WERI-Rb-1 (cell line): Measurements from ENCODE around the gene NPTXR.

Experiments
- DNase-seq: peaks from one replicate; pipeline ENCODE4 v3.0.0-alpha.2; 2020
- H3K27ac ChIP-seq: fragments of 250-450 bp; sonication (Bioruptor Pico); 2 replicates; pipeline ENCODE4 v1.5.1; 2020; ENCODE audit warnings: mild to moderate bottlenecking, moderate library complexity
- H3K27me3 ChIP-seq: fragments of 250-450 bp; sonication (Bioruptor Pico); 2 replicates; pipeline ENCODE4 v1.5.1; 2021; ENCODE audit warnings: mild to moderate bottlenecking, low read depth, moderate library complexity; ENCODE audit not compliant: insufficient read depth, severe bottlenecking
- H3K36me3 ChIP-seq: fragments of 250-450 bp; sonication (Bioruptor Pico); 2 replicates; pipeline ENCODE4 v1.5.1; 2020; ENCODE audit warnings: mild to moderate bottlenecking, moderate library complexity
- H3K4me3 ChIP-seq: 2 replicates; pipeline ENCODE4 v1.5.1; 2011; ENCODE audit warnings: low read depth, mild to moderate bottlenecking, control low read depth, low read length
- H3K9me3 ChIP-seq: fragments of 250-450 bp; sonication (Bioruptor Pico); 2 replicates; pipeline ENCODE4 v1.5.1; 2021; ENCODE audit warnings: mild to moderate bottlenecking, moderate library complexity; ENCODE audit not compliant: severe bottlenecking
- TF ChIP-seq, protein P1 (sequence below): IDR thresholded peaks from 2 replicates; pipeline ENCODE4 v1.5.1; 2011; ENCODE audit warnings: low read depth, mild to moderate bottlenecking, control low read depth, inconsistent platforms, low read length

Gene NPTXR

DNA sequence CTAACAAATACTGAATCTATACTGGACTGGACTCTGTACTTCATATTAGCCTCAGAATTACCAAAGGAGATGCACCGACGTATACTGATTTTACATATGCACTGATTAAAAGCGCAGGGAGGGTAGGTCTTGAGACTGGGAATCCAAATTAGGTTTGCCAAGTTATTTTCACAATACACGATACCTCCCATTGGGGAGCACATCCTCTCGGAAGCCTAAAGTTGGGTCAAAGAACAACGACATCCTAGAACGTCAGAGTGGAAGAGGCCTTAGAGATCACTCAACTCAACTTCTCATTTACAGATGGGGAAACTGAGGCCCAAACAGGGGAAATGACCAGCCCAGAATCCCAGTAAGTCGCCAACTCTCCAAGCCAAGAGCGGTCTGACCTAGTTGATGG is 50.5 kb downstream of the NPTXR start:
- no peaks in the 10 kb centered on the region for H3K36me3 ChIP-seq
- no peak overlapping the region; the same call in 1 of the 2 replicates for H3K27ac ChIP-seq
- H3K9me3 ChIP-seq: no peaks in the 10 kb centered on the region
- TF ChIP-seq, protein P1, sequence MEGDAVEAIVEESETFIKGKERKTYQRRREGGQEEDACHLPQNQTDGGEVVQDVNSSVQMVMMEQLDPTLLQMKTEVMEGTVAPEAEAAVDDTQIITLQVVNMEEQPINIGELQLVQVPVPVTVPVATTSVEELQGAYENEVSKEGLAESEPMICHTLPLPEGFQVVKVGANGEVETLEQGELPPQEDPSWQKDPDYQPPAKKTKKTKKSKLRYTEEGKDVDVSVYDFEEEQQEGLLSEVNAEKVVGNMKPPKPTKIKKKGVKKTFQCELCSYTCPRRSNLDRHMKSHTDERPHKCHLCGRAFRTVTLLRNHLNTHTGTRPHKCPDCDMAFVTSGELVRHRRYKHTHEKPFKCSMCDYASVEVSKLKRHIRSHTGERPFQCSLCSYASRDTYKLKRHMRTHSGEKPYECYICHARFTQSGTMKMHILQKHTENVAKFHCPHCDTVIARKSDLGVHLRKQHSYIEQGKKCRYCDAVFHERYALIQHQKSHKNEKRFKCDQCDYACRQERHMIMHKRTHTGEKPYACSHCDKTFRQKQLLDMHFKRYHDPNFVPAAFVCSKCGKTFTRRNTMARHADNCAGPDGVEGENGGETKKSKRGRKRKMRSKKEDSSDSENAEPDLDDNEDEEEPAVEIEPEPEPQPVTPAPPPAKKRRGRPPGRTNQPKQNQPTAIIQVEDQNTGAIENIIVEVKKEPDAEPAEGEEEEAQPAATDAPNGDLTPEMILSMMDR: no peak
- no peaks in the 10 kb centered on the region for H3K27me3 ChIP-seq
- DNase-seq: no peak
- peak overlapping the region; percentile 56 for H3K4me3 ChIP-seq

DNA sequence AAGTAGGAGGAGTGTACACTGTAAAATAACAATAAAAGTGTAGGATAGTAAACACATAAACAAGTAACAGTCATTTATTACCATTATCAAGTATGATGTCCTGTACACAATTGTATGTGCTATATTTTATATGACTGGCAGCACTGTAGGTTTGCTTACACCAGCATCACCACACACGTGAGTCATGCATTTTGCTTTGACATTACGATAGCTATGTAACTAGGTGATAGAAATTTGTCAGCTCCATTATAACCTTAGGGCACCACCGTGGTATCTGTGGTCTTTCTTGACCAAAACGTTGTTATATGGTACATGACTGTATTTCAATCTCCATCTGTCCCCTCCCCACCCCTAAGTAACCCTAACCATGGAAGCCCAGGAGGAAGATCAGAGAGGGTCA is 51.0 kb downstream of the NPTXR start:
- DNase-seq: no peak
- H3K4me3 ChIP-seq: no peak overlapping the region
- H3K27ac ChIP-seq: no peak overlapping the region
- H3K36me3 ChIP-seq: no peaks in the 10 kb centered on the region
- H3K9me3 ChIP-seq: no peaks in the 10 kb centered on the region
- no peaks in the 10 kb centered on the region for H3K27me3 ChIP-seq
- TF ChIP-seq, protein P1: no peak

DNA sequence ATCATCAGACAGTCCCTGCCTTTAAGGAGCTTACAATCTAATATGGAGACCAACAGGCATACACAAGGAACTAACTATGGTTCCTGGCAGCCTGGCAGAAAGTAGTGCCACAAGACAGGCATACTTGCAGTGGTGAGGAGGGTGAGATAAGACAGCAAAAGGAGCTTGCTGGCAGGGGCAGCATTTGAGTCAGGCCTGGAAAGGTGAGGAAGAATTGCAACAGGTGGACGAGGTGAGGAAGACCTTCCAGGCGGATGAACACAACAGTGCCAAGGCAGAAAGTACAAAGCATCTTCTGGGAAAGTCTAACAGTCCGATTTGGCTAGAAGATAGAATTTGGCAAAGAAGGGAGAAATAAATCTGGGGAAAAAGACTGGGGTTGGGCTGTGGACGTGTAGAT is 54.2 kb downstream of the NPTXR start:
- no peak for DNase-seq
- Histone ChIP-seq H3K36me3 (no peaks in the 10 kb centered on the region), H3K27ac (no peak overlapping the region), H3K4me3 (no peak overlapping the region), H3K9me3 (no peaks in the 10 kb centered on the region), H3K27me3 (no peaks in the 10 kb centered on the region)
- TF ChIP-seq, protein P1: no peak

DNA sequence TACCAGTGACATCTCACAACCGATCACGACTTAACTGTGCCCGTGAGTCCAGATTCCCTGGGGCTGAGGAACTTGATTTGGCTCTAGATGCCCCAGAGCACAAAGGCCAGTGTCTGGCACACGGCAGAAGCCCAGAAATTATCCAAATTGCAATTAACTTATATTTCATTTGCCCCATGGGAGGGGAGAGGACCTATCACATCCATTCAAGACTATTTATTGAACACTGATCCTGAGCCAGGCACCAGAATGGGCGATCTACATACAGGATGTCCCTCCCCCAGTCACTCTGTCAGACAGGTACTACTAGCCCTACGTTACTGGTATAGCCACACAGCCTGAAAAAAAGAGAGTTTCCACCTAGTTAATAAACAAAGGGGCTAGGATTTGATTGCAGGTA is 55.0 kb downstream of the NPTXR start:
- Histone ChIP-seq H3K36me3 (no peaks in the 10 kb centered on the region), H3K27me3 (no peaks in the 10 kb centered on the region), H3K4me3 (no peak overlapping the region), H3K9me3 (no peaks in the 10 kb centered on the region), H3K27ac (no peak overlapping the region)
- no peak for DNase-seq
- TF ChIP-seq, protein P1: no peak

DNA sequence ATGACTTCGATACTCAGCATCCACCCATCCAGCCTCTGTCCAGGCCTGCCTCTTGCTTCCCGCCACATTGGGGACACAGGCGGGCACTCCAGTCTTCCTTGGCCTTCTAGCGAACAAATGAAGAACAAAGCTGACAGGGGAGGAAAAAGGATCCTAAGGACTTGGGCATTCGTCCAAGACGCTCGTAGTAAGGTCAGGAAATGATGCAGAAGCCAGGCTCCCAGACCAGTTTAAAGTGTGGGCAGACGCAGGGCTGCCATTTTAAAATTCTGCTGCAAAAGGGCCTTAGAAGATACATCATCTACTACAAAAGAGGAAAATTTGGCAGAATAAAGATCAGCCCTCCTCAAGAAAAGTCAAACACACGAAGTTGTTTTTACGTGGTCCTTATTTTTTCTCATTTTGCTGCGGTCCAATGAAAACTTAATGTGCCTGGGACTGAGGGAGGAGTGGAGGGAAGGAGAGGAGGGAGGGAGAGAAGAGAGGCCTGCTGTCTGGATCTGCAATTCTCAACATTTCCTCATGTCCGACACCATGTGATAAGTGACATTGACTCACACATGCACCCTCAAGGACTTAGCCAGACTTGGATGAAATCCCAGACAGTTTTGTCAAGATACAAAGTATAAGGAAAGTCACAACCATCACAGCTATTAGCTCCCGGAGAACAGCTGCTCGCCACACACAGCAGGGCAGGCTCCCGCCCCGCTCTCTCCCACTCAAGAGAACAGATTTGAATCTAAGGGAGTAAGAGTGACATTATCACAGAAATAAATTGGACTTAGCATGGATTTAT is 55.6 kb downstream of the NPTXR start:
- DNase-seq: no peak
- TF ChIP-seq, protein P1: no peak
- Histone ChIP-seq H3K9me3 (no peaks in the 10 kb centered on the region), H3K27ac (no peak overlapping the region), H3K4me3 (no peak overlapping the region), H3K27me3 (no peaks in the 10 kb centered on the region), H3K36me3 (no peaks in the 10 kb centered on the region)

DNA sequence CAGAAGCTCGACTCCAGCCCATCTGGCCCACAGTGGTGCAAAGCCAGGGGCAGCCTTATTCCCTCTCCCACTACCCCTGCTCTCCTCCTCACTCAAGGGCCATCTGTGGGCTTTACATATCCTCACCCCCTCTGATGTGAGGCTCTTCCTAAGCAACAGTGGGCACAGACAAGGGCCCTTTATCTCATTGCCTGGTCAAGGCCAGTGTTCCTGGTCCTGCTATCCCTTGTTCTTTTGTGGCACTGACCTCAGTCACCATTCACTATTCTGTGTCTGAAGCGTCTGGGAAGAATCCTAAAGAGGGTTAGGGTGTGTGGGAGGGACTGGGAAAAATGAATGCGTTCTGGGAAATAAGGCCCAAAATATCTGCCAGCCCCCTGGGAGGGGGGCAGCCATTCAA is 57.2 kb downstream of the NPTXR start:
- DNase-seq: no peak
- TF ChIP-seq, protein P1: no peak

More for the DNA sequence above, 57.2 kb downstream of the NPTXR start:
- no peak overlapping the region for H3K27ac ChIP-seq
- H3K4me3 ChIP-seq: no peak overlapping the region
- no peaks in the 10 kb centered on the region for H3K9me3 ChIP-seq
- H3K36me3 ChIP-seq: no peaks in the 10 kb centered on the region
- H3K27me3 ChIP-seq: no peaks in the 10 kb centered on the region
